Ovary (tissue), 9 donors: ENCODE measurements around the gene LINS1. TPM values are rescaled to one million over a fixed set of nuclear protein-coding genes. Genes with fewer than 3 reads are reported as not detected.
"Not testable (repeated sequence)": the region's sequence is repeated elsewhere in the genome, so short reads cannot be mapped to it uniquely, and the experiment has no call there.

Source experiments
- DNase-seq, 5 donors: peaks; one replicate each; pipeline ENCODE4 v3.0.0-alpha.2; 2019 to 2020
- H3K27ac ChIP-seq, 2 donors: fragments of 200-600 bp; one replicate each; pipeline versions ENCODE4 v1.5.1 to v1.8.0; 2019 to 2022
- H3K27me3 ChIP-seq: fragments of 200-600 bp; one replicate; pipeline ENCODE4 v1.8.0; 2022
- H3K36me3 ChIP-seq: fragments of 200-600 bp; sonication (generic); one replicate; pipeline ENCODE4 v1.5.1; 2019
- H3K4me1 ChIP-seq: one replicate; pipeline ENCODE4 v1.8.1; 2013; ENCODE audit warnings: mild to moderate bottlenecking, moderate library complexity; ENCODE audit not compliant: insufficient read depth
- H3K4me3 ChIP-seq: fragments of 200-600 bp; sonication (generic); one replicate; pipeline ENCODE4 v1.5.1; 2017
- H3K9me3 ChIP-seq, 2 donors: fragments of 200-600 bp in 1 of 2; sonication (generic) in 1 of 2; one replicate each; pipeline versions ENCODE4 v1.5.1 to v1.8.1; 2013 to 2019; ENCODE audit warnings: mild to moderate bottlenecking in 1 of 2, moderate library complexity in 1 of 2
- CTCF ChIP-seq, 3 donors: fragments of 450-650 bp in 2 of 3; fragments of 200-600 bp in 1 of 3; IDR thresholded peaks; one replicate each; pipeline versions ENCODE4 v1.5.1 to v1.8.0; 2016 to 2022; ENCODE audit warnings: antibody characterized with exemption in 3 of 3, mild to moderate bottlenecking in 1 of 3
- EP300 ChIP-seq: sonication (generic); formaldehyde crosslinking; IDR thresholded peaks from one replicate; pipeline ENCODE4 v1.6.1; 2017; ENCODE audit warnings: antibody characterized with exemption
- POLR2A ChIP-seq: fragments of 450-650 bp; IDR thresholded peaks from one replicate; pipeline ENCODE4 v1.6.1; 2017; ENCODE audit warnings: antibody characterized with exemption, mild to moderate bottlenecking, moderate library complexity
- whole genome bisulfite sequencing, 3 donors: extraction: QIAGEN DNeasy Blood & Tissue Kit in 1 of 3; methylation state at CpG; one replicate each; pipeline versions ENCODE4 v1.1.5 to v1.1.7; 2013 to 2017; 5-methylcytosine and 5-hydroxymethylcytosine counted together
- intact Hi-C, 4 donors: fragments of 100-400 bp; cut with DNase I; formaldehyde crosslinking; loops; one replicate each; pipeline versions ENCODE4 v1.11.0 to v1.15.1; 2022 to 2023
- polyA plus RNA-seq, 2 donors: library from polyadenylated mRNA; stranded (reverse); fragments of 200-250 nt in 1 of 2; fragments of 350-450 nt in 1 of 2; fragmentation: Illumina TruSeq in 1 of 2; extraction: RNeasy Lipid Tissue Mini Kit (QIAGEN cat#74804) in 1 of 2; gene quantifications; one replicate each; pipeline ENCODE4 v1.2.3, GENCODE V29; 2013 to 2014
- total RNA-seq, 7 donors: library from RNA; depleted of rRNA in 2 of 7; stranded (reverse); fragments of >200 nt in 2 of 7; fragmentation: NEBNext Ultra II Directional in 3 of 7; extraction: Animal tissue kit (Norgen Biotek cat#: 25700) in 3 of 7; gene quantifications; one replicate each; pipeline versions ENCODE4 v1.1.0 to v1.2.4, GENCODE V29; 2016 to 2023
- donor health status: DM: no; HTN: no; CAD: no; lungs with moderate emphysema.
- donor health status: DM: no; HTN: no; CAD: no.
- donor health status: Bipolar disorder and iron deficiency.
- donor health status: DM: yes; HTN: yes; CAD: no.
- donor health status: DM: no; HTN: no; CAD: no.
- donor health status: DM: yes; HTN: yes; CAD: no.

The LINS1 gene
- total and polyA plus RNA-seq, 9 donors, result 9.9 to 35.9 (median 19.4) TPM

- Histone ChIP-seq H3K27me3 (no peaks in the 10 kb centered on the region), H3K27ac (no peak overlapping the region), H3K4me1 (peaks cover 8% of the 10 kb centered on the region), H3K36me3 (no peaks in the 10 kb centered on the region), H3K9me3 (no peaks in the 10 kb centered on the region), H3K4me3 (no peak overlapping the region)
- WGBS, 3 donors, result 77 to 94% (median 93%) methylated on average over 7 of the region's 7 CpGs
- DNase-seq, result no peak
- intact Hi-C loops, result no loop called here
- TF ChIP-seq CTCF (IDR thresholded peaks at IDR 0.05), result no peak
- no peak for TF ChIP-seq POLR2A
- TF ChIP-seq EP300, result no peak
Measured at GRCh38 chr15:100596792-100597191, 5.2 kb downstream of the LINS1 start.

GRCh38 chr15:100595964-100596363 lies 6.0 kb downstream of the LINS1 start:
- intact Hi-C loops, result no loop called here
- TF ChIP-seq CTCF (IDR thresholded peaks at IDR 0.05), result no peak
- no peak overlapping the region for H3K4me3 ChIP-seq
- H3K36me3 ChIP-seq, result no peaks in the 10 kb centered on the region
- peaks cover 5% of the 10 kb centered on the region for H3K4me1 ChIP-seq
- H3K27me3 ChIP-seq, result no peaks in the 10 kb centered on the region
- H3K27ac ChIP-seq, result no peak overlapping the region
- WGBS, 3 donors, result 89 to 98% (median 92%) methylated on average over 3 of the region's 3 CpGs
- DNase-seq, result no peak
- no peaks in the 10 kb centered on the region for H3K9me3 ChIP-seq

GRCh38 chr15:100593431-100593830 lies 8.6 kb downstream of the LINS1 start:
- Histone ChIP-seq H3K36me3 (no peaks in the 10 kb centered on the region), H3K27ac (no peak overlapping the region), H3K9me3 (no peaks in the 10 kb centered on the region), H3K4me1 (peaks cover 2% of the 10 kb centered on the region), H3K27me3 (no peaks in the 10 kb centered on the region), H3K4me3 (no peak overlapping the region)
- TF ChIP-seq CTCF (IDR thresholded peaks at IDR 0.05) (no peak), EP300 (no peak)
- DNase-seq, result no peak
- WGBS, 3 donors, result 96 to 99% (median 96%) methylated on average over 2 of the region's 2 CpGs
- intact Hi-C loops, result no loop called here

GRCh38 chr15:100592898-100593297 lies 9.1 kb downstream of the LINS1 start:
- Histone ChIP-seq H3K9me3 (no peaks in the 10 kb centered on the region), H3K36me3 (no peaks in the 10 kb centered on the region), H3K27me3 (no peaks in the 10 kb centered on the region), H3K27ac (no peak overlapping the region), H3K4me1 (peaks cover 2% of the 10 kb centered on the region), H3K4me3 (no peak overlapping the region)
- WGBS, 3 donors, result 86 to 91% (median 89%) methylated on average over 3 of the region's 3 CpGs
- DNase-seq, result no peak
- intact Hi-C loops, result no loop called here
- TF ChIP-seq CTCF (IDR thresholded peaks at IDR 0.05) (no peak), EP300 (no peak), POLR2A (no peak)

- WGBS, 3 donors, result 47 to 74% (median 49%) methylated on average over 2 of the region's 2 CpGs
- no peak for DNase-seq
Measured at GRCh38 chr15:100591835-100592234, 10.1 kb downstream of the LINS1 start.

GRCh38 chr15:100591163-100591562 lies 10.8 kb downstream of the LINS1 start:
- WGBS, 3 donors, result 97 to 99% (median 98%) methylated on average over 2 of the region's 2 CpGs
- H3K4me1 ChIP-seq, intact Hi-C loops, H3K9me3 ChIP-seq, H3K36me3 ChIP-seq, H3K27me3 ChIP-seq, DNase-seq, H3K4me3 ChIP-seq, H3K27ac ChIP-seq: not testable (repeated sequence)

More at GRCh38 chr15:100591835-100592234, 10.1 kb downstream of the LINS1 start:
- Histone ChIP-seq H3K9me3 (no peaks in the 10 kb centered on the region), H3K27me3 (no peaks in the 10 kb centered on the region), H3K36me3 (no peaks in the 10 kb centered on the region), H3K27ac (no peak overlapping the region), H3K4me1 (peaks cover 3% of the 10 kb centered on the region), H3K4me3 (no peak overlapping the region)
- intact Hi-C loops, result no loop called here
- no peak for TF ChIP-seq CTCF (IDR thresholded peaks at IDR 0.05)
- TF ChIP-seq EP300, result no peak
